Hepatocyte (in vitro differentiated cells): ENCODE measurements around the gene C21orf91.

Source experiments
- EZH2phosphoT487 ChIP-seq: fragments of 200-600 bp; sonication (generic); IDR thresholded peaks from one replicate; pipeline ENCODE4 v1.6.1; 2018; ENCODE audit warnings: antibody characterized with exemption, mild to moderate bottlenecking, low read depth, moderate library complexity; ENCODE audit not compliant: unreplicated experiment, severe bottlenecking
- TF ChIP-seq, protein P1 (sequence below): fragments of 200-600 bp; sonication (generic); IDR thresholded peaks from 2 replicates; pipeline ENCODE4 v1.5.1; 2016; ENCODE audit warnings: antibody characterized with exemption, mild to moderate bottlenecking; ENCODE audit not compliant: poor library complexity

DNA sequence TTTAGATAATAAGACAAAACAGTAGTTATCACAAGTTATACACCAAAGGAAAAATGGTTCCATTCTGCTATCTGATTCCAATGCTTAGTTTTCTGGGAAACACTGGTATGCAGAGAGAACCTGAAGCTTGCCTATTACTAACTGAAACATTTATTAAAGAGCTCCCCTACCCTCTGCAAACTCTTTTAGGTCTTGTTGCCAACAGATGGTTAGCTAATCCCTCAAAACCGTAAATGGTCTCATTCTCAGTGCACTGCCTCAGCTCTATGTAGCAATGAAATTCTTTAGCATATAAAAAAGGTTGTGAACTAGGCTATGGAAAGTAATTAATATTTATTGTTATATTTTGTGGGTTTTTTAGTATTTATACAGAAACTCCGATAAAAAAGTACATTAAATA is 20.4 kb downstream of the C21orf91 start:
- no peak for TF ChIP-seq EZH2phosphoT487
- TF ChIP-seq, protein P1, sequence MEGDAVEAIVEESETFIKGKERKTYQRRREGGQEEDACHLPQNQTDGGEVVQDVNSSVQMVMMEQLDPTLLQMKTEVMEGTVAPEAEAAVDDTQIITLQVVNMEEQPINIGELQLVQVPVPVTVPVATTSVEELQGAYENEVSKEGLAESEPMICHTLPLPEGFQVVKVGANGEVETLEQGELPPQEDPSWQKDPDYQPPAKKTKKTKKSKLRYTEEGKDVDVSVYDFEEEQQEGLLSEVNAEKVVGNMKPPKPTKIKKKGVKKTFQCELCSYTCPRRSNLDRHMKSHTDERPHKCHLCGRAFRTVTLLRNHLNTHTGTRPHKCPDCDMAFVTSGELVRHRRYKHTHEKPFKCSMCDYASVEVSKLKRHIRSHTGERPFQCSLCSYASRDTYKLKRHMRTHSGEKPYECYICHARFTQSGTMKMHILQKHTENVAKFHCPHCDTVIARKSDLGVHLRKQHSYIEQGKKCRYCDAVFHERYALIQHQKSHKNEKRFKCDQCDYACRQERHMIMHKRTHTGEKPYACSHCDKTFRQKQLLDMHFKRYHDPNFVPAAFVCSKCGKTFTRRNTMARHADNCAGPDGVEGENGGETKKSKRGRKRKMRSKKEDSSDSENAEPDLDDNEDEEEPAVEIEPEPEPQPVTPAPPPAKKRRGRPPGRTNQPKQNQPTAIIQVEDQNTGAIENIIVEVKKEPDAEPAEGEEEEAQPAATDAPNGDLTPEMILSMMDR: no peak
